Adipocyte (in vitro differentiated cells): ENCODE results near the gene RIMKLB.
A peak's percentile ranks its signal among the peaks of the same experiment; 100 is the strongest.
"Not testable (repeated sequence)": the region's sequence is repeated elsewhere in the genome, so short reads cannot be mapped to it uniquely, and the experiment has no call there.

Experiments used
- DNase-seq: peaks from one replicate; pipeline ENCODE4 v3.0.0-alpha.2; 2015; ENCODE audit warnings: low read depth
- H3K27me3 ChIP-seq: replicated peaks from 2 replicates; pipeline ENCODE4 v1.7.0; 2013; ENCODE audit warnings: mild to moderate bottlenecking, low read length, moderate library complexity; ENCODE audit not compliant: control insufficient read depth, insufficient read depth
- H3K36me3 ChIP-seq: 2 replicates; pipeline ENCODE4 v1.7.0; 2013; ENCODE audit warnings: low read length, mild to moderate bottlenecking, moderate library complexity; ENCODE audit not compliant: control insufficient read depth, insufficient read depth, severe bottlenecking
- H3K4me1 ChIP-seq: 2 replicates; pipeline ENCODE4 v1.7.0; 2013; ENCODE audit warnings: mild to moderate bottlenecking, low read length, moderate library complexity; ENCODE audit not compliant: control insufficient read depth, insufficient read depth
- H3K4me3 ChIP-seq: 2 replicates; pipeline ENCODE4 v1.7.0; 2013; ENCODE audit warnings: mild to moderate bottlenecking, low read length, moderate library complexity
- H3K9ac ChIP-seq: 2 replicates; pipeline ENCODE4 v1.7.0; 2013; ENCODE audit warnings: mild to moderate bottlenecking, low read length, moderate library complexity
- H3K9me3 ChIP-seq: 2 replicates; pipeline ENCODE4 v1.7.0; 2013; ENCODE audit warnings: mild to moderate bottlenecking, low read length, moderate library complexity; ENCODE audit not compliant: control insufficient read depth

Gene RIMKLB

DNA sequence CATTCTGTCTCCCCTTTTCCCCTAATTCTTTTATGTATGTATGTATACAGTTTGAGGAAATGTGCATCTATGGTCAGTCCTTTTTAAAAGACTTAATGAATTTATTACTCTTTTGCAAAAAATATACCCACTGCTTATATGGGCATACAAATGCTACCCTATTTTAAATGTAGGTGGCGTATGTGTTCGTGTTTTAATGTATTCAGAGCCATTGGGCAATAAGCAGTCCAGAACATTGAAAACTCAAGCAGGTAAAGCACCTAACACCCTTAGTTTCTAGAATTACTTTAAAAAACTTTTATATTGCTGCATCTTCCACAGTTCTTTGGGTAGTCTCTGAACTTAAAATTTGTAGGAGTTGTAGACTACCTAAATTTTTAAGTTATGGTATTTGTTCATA is 82.1 kb downstream of the RIMKLB start:
- Histone ChIP-seq H3K4me3 (no peak overlapping the region), H3K9ac (no peak overlapping the region), H3K4me1 (no peaks in the 10 kb centered on the region), H3K9me3 (no peaks in the 10 kb centered on the region), H3K36me3 (peaks cover 11% of the 10 kb centered on the region), H3K27me3 (no peaks in the 10 kb centered on the region)
- no peak for DNase-seq

DNA sequence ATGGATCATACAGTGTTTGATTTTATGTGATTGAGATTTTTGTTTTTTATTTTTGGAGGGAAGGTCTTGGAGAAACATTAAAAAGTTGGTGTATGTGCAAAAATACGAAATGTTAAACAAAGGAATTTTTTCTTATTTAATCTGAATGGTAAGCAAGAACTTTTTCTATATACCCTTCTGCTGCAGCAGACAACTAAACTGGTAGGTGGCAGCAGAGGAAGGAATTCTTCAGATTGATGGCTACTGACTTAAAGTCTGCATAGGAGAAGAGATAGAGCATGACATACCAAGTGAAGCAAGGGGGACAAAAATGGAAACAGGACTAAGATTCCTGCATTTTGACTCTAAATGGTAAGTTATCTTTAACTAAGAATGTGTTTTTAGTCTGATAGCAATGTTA is 82.6 kb downstream of the RIMKLB start:
- Histone ChIP-seq H3K27me3 (no peaks in the 10 kb centered on the region), H3K36me3 (peaks cover 11% of the 10 kb centered on the region), H3K4me3 (no peak overlapping the region), H3K9me3 (no peaks in the 10 kb centered on the region), H3K9ac (no peak overlapping the region), H3K4me1 (no peaks in the 10 kb centered on the region)
- DNase-seq, result peak; percentile 56

DNA sequence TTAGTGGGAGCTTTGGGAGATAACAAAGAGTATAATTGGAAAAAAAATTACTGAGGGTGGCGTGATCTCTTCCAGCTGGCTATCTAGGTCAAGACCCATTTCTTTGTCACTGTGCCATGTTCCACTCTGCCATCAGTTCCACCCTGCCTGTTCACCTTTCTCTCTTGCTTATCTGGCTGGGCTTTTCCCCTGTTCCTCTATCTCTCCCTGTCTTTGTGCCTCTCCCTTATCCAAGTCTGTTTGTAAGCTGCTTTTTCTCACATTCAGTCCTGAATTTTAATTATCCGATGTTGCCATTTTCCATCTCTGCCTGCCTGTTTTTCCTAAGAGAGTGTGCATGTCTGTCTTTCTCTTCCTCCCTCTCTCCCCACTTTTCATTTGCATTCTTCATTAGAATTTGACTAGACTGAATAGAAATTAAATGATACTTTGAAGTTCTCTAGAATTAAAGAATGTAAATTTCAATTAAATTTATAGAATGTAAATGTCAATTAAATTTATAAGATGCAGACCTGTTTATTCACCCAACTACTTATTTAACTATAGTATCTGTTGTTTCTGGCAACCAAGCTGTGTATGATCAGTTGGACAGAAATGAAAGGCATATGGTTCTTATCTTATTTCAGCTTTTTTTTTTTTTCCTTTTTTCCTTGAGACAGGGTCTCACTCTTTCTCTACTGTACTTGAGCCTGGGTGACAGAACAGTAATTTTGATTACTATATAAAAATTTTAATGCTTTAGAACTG is 83.8 kb downstream of the RIMKLB start:
- no peak overlapping the region for H3K9ac ChIP-seq
- no peaks in the 10 kb centered on the region for H3K27me3 ChIP-seq
- no peak overlapping the region for H3K4me3 ChIP-seq
- peaks cover 11% of the 10 kb centered on the region for H3K36me3 ChIP-seq
- no peak for DNase-seq
- H3K9me3 ChIP-seq, result no peaks in the 10 kb centered on the region
- H3K4me1 ChIP-seq, result no peaks in the 10 kb centered on the region

DNA sequence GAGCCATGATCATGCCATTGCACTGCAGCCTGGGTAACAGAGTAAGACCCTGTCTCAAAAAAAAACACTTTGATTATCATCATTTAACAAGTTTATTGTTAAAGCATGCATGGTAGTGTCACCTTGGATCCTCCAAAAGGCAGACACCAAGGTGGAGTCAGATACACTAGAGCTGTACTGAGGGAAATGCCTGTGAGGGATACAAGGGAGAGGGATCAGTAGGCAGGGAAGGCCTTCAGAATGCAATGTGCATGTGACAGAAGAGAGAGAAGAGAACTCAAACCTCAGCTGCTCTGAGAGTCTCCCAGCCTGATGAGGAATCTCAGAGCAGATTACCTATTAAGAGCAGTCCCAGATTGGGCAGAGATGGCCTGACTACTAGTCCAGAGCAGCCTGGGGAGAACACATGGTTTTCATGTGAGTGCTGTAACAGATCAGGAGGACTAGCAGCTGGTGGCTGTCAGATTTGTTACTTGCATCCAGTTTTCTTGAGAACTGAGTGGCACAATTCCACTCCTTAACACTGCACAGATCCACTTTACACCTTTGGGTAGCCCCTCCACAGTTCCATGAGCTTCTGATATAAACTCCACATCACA is 86.6 kb downstream of the RIMKLB start:
- Histone ChIP-seq H3K9me3 (no peaks in the 10 kb centered on the region), H3K4me3 (no peak overlapping the region), H3K4me1 (no peaks in the 10 kb centered on the region), H3K36me3 (peaks cover 8% of the 10 kb centered on the region), H3K27me3 (no peaks in the 10 kb centered on the region), H3K9ac (no peak overlapping the region)
- no peak for DNase-seq

DNA sequence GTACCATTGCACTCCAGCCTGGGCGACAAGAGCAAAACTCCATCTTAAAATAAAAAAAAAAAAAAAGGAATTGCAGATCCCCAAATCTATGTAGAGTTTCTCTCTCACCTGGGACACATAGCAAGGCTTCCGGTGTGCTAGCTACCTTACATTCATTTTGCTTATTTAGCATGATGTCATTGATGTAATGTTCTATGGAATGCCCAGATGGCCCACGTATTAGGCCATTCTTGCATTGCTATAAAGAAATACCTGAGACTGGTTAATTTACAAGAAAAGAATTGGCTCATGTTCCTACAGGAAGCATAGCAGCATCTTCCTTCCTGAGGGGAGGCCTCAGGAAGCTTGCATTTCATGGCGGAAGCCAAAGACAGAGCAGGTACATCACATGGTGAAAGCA is 87.7 kb downstream of the RIMKLB start:
- Histone ChIP-seq H3K4me1 (no peaks in the 10 kb centered on the region), H3K36me3 (peaks cover 8% of the 10 kb centered on the region), H3K9ac (no peak overlapping the region), H3K4me3 (no peak overlapping the region), H3K27me3 (no peaks in the 10 kb centered on the region), H3K9me3 (no peaks in the 10 kb centered on the region)
- no peak for DNase-seq

DNA sequence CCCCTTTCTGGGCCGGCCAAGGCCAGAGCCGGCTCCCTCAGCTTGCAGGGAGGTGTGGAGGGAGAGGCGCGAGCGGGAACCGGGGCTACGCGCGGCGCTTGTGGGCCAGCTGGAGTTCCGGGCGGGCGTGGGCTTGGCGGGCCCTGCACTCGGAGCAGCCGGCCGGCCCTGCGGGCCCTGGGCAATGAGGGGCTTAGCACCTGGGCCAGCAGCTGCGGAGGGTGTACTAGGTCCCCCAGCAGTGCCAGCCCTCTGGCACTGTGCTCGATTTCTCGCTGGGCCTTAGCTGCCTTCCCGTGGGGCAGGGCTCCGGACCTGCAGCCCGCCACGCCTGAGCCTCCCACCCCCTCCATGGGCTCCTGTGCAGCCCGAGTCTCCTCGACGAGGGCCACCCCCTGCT is 89.4 kb downstream of the RIMKLB start:
- not testable (repeated sequence) for H3K9me3 ChIP-seq, H3K36me3 ChIP-seq, H3K9ac ChIP-seq, H3K4me1 ChIP-seq, DNase-seq, H3K4me3 ChIP-seq, H3K27me3 ChIP-seq

DNA sequence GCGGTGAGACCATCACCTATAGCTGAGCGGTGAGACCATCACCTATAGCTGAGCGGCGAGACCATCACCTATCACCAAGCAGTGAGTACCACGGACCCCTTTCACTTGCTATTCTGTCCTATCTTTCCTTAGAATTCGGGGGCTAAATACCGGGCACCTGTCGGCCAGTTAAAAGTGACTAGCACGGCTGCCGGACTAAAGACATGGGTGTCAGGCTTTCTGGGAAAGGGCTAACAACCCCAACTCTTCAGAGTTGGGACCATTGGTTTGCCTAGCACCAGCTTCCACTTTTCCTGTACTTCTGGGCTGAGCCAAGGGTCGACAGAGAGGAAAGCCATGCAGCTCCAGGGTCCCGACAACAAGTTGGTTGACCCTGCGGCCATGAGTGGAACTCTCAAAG is 90.9 kb downstream of the RIMKLB start:
- DNase-seq, H3K4me3 ChIP-seq: not testable (repeated sequence)

DNA sequence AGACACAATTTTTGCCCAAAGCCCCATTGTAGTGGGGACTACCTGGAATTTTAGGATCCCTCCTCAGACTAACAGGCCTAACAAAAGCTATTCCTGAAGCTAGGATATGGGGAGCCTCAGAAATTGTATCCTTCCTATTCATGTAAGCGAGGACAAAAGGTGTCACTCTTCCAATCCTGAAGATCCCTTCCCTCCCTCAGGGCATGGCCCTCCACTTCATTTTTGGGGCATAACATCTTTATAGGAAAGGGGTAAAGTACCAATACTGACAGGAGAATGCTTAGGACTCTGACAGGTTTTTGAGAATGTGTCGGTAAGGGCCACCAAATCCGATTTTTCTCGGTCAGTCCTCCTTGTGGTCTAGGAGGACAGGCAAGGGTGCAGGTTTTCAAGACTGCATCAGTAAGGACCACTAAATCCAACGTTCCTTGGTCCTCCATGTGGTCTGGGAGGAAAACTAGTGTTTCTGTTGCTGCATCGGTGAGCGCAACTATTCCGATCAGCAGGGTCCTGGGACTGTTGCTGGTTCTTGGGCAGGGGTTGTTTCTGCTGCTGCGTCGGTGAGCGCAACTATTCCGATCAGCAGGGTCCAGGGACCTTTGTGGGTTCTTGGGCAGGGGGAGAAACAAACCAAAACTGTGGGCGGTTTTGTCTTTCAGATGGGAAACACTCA is 91.7 kb downstream of the RIMKLB start:
- H3K4me1 ChIP-seq, DNase-seq, H3K36me3 ChIP-seq, H3K9ac ChIP-seq, H3K27me3 ChIP-seq, H3K4me3 ChIP-seq, H3K9me3 ChIP-seq: not testable (repeated sequence)

More for the DNA sequence above, 90.9 kb downstream of the RIMKLB start:
- H3K27me3 ChIP-seq, H3K36me3 ChIP-seq, H3K9me3 ChIP-seq, H3K4me1 ChIP-seq, H3K9ac ChIP-seq: not testable (repeated sequence)

DNA sequence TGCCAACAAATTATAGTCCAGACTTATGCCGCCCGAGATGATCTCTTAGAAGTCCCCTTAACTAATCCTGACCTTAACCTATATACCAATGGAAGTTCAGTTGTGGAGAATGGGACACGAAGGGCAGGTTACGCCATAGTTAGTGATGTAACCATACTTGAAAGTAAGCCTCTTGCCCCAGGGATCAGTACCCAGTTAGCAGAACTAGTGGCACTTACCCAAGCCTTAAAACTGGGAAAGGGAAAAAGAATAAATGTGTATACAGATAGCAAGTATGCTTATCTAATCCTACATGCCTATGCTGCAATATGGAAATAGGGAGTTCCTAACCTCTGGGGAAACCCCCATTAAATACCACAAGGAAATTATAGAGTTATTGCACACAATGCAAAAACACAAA is 95.4 kb downstream of the RIMKLB start:
- not testable (repeated sequence) for H3K36me3 ChIP-seq, H3K27me3 ChIP-seq, H3K4me1 ChIP-seq, H3K4me3 ChIP-seq, H3K9me3 ChIP-seq, H3K9ac ChIP-seq
- peak; percentile 8 for DNase-seq

DNA sequence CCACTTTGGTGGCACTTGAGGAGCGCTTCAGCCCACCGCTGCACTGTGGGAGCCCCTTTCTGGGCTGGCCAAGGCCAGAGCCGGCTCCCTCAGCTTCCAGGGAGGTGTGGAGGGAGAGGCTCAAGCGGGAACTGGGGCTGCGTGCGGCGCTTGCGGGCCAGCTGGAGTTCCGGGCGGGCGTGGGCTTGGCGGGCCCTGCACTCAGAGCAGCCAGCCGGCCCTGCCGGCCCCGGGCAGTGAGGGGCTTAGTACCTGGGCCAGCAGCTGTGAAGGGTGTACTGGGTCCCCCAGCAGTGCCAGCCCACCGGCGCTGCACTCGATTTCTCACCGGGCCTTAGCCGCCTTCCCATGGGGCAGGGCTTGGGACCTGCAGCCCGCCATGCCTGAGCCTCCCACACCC is 96.8 kb downstream of the RIMKLB start:
- not testable (repeated sequence) for H3K4me3 ChIP-seq, H3K9ac ChIP-seq, H3K4me1 ChIP-seq, H3K9me3 ChIP-seq, H3K27me3 ChIP-seq, H3K36me3 ChIP-seq, DNase-seq

DNA sequence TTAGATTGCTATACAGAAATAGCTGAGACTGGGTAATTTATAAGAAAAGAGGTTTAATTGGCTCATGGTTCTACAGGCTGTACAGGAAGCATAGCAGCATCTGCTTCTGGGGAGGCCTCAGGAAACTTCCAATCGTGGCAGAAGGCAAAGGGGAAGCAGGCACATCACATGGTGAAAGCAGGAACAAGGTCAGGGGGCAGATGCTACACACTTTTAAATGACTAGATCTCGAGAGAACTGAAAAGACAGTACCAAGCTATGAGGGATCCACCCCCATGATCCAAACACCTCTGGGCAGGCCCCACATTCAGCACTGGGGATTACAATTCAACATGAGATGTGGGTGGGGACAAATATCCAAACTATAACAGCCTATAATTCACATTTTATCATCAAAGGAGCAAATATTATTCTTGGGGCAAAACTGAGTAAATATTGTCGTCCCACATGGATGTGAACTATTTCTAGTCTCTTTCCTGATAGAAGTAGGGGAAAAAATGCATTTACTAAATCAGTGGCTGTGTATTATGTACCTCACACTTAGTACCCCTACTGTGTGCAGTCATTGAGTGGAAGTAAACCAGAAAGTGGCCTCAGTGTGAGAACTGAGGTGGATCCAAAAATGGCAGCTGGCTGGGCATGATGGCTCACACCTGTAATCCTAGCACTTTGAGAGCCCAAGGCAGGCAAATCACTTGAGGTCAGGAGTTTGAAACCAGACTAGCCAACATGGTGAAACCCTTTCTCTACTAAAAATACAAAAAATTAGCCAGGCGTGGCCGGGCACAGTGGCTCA is 99.2 kb downstream of the RIMKLB start:
- Histone ChIP-seq H3K4me1 (no peaks in the 10 kb centered on the region), H3K27me3 (no peaks in the 10 kb centered on the region), H3K4me3 (no peak overlapping the region), H3K9ac (no peak overlapping the region), H3K36me3 (no peaks in the 10 kb centered on the region), H3K9me3 (no peaks in the 10 kb centered on the region)
- DNase-seq, result no peak
